ENCODE data around the gene FKBP3. TPM values are rescaled to one million over a fixed set of nuclear protein-coding genes. Genes with fewer than 3 reads are reported as not detected.

The FKBP3 gene
- total RNA-seq, 1 donor from 2014 or later = 74.3 TPM

DNA sequence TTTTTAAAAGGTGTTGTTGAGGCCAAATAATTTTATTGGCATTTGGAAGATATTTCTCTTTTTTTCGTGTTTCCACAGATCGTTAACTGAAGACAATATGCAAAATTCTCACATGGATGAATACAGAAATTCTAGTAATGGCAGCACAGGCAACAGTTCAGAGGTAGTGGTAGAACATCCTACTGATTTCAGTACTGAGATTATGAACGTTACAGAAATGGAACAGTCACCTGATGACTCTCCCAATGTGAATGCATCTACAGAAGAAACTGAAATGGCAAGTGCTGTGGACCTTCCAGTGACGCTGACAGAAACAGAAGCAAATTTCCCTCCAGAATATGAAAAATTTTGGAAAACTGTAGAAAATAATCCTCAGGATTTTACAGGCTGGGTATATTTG is 39.1 kb downstream of the FKBP3 start:
- Mint-ChIP-seq H3K9me3 (peaks cover 6% of the 10 kb centered on the region), H3K4me3 (no peak overlapping the region), H3K4me1 (peaks cover 6% of the 10 kb centered on the region), H3K27ac (no peak overlapping the region), H3K36me3 (peaks cover 38% of the 10 kb centered on the region), H3K27me3 (ENCODE audit: low read depth) (no peaks in the 10 kb centered on the region)
- no peak for DNase-seq (ENCODE audit: low spot score in 2 of 2, unreplicated experiment in 2 of 2)
- TF ChIP-seq, protein P1, sequence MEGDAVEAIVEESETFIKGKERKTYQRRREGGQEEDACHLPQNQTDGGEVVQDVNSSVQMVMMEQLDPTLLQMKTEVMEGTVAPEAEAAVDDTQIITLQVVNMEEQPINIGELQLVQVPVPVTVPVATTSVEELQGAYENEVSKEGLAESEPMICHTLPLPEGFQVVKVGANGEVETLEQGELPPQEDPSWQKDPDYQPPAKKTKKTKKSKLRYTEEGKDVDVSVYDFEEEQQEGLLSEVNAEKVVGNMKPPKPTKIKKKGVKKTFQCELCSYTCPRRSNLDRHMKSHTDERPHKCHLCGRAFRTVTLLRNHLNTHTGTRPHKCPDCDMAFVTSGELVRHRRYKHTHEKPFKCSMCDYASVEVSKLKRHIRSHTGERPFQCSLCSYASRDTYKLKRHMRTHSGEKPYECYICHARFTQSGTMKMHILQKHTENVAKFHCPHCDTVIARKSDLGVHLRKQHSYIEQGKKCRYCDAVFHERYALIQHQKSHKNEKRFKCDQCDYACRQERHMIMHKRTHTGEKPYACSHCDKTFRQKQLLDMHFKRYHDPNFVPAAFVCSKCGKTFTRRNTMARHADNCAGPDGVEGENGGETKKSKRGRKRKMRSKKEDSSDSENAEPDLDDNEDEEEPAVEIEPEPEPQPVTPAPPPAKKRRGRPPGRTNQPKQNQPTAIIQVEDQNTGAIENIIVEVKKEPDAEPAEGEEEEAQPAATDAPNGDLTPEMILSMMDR (IDR thresholded peaks at IDR 0.05; ENCODE audit: unreplicated experiment) = no peak

DNA sequence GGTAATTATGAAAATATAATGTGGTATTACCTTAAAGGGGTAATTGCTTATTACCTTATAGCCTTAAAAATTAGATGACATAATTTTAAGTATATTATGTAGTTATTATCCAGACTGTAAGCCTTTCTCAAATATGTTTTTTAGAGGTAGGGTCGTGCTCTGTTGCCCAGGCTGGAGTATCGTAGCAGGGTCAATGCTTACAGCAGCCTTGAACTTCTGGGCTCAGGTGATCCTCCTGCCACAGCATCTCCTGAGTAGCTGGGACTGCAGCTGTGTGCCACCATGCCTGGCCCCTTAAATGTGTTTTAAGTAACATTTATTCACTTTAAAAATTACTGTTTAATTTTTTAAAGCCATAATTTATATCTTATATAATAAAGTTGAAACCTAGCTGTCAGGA is 40.0 kb downstream of the FKBP3 start:
- peaks cover 6% of the 10 kb centered on the region for H3K9me3 Mint-ChIP-seq
- DNase-seq (ENCODE audit: low spot score in 2 of 2, unreplicated experiment in 2 of 2) = no peak
- peaks cover 10% of the 10 kb centered on the region for H3K4me1 Mint-ChIP-seq
- H3K4me3 Mint-ChIP-seq = no peak overlapping the region
- peaks cover 33% of the 10 kb centered on the region for H3K36me3 Mint-ChIP-seq
- no peak overlapping the region for H3K27ac Mint-ChIP-seq
- H3K27me3 Mint-ChIP-seq (ENCODE audit: low read depth) = no peaks in the 10 kb centered on the region
- TF ChIP-seq, protein P1 (IDR thresholded peaks at IDR 0.05; ENCODE audit: unreplicated experiment) = no peak

DNA sequence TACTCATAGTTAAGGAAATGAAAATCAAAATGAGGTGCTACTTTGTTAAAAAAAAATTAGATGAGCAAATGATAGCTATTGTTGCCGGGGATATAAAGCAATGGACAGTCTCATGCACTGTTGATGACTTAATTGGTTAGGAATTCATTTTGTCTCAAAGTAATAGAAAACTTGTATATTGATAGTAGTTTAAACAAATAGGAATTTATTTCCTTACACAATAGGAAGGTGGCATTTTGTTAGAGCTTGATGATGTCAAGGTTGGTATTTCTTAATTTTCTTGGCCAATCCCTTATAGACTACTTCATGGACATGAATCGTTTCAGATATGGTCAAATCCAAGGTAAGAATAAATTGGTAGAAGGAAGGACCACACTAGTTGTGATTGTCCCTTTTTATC is 42.6 kb downstream of the FKBP3 start:
- Mint-ChIP-seq H3K27ac (no peak overlapping the region), H3K4me1 (peaks cover 18% of the 10 kb centered on the region), H3K27me3 (ENCODE audit: low read depth) (no peaks in the 10 kb centered on the region), H3K4me3 (no peak overlapping the region), H3K36me3 (peaks cover 19% of the 10 kb centered on the region), H3K9me3 (peaks cover 6% of the 10 kb centered on the region)
- DNase-seq (ENCODE audit: low spot score in 2 of 2, unreplicated experiment in 2 of 2) = no peak
- TF ChIP-seq, protein P1 (IDR thresholded peaks at IDR 0.05; ENCODE audit: unreplicated experiment) = no peak

DNA sequence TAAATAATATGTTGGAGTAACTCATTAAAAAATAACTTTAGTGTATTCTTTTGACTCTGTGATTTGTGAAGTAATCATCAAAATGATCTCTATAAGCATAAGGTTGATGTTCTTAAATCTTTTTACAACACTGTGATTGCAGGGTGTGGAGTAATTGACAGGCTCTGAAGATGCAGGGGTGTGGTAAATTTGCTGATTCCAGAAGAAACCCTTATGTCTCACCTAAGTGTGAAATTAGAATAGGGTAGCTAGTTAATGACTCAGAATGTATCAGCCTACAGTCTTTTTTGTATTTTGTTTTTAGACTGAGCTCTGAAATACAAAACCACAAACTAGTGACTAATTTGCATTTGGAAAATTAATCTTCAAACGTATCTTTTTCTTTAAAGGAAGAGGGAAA is 44.5 kb downstream of the FKBP3 start:
- no peak overlapping the region for H3K27ac Mint-ChIP-seq
- no peaks in the 10 kb centered on the region for H3K27me3 Mint-ChIP-seq (ENCODE audit: low read depth)
- no peak for DNase-seq (ENCODE audit: low spot score in 2 of 2, unreplicated experiment in 2 of 2)
- no peak overlapping the region for H3K4me3 Mint-ChIP-seq
- TF ChIP-seq, protein P1 (IDR thresholded peaks at IDR 0.05; ENCODE audit: unreplicated experiment) = no peak
- peaks cover 6% of the 10 kb centered on the region for H3K36me3 Mint-ChIP-seq
- H3K4me1 Mint-ChIP-seq = peaks cover 35% of the 10 kb centered on the region
- peaks cover 2% of the 10 kb centered on the region for H3K9me3 Mint-ChIP-seq

DNA sequence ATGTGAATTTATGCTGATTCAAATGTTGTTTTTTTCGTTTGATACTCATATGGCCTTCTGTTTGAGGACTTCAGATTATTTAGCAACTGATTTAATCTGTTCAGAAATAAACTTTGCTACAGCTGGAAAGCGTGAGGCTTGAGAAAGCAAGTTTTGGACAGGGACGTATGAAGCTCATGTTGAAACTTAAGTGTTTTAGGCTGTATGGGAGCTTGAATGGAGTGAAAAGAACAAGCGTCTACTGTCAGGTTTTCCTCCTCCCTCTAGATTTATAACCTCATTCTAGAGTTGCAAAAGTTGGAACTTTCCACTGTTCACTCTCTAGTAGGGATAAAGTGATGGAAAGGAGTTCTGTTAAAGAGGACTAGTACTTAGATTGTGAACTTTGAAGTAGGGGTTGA is 49.3 kb downstream of the FKBP3 start:
- peak overlapping the region; percentile 99 for H3K27ac Mint-ChIP-seq
- no peaks in the 10 kb centered on the region for H3K27me3 Mint-ChIP-seq (ENCODE audit: low read depth)
- peaks cover 3% of the 10 kb centered on the region for H3K36me3 Mint-ChIP-seq
- TF ChIP-seq, protein P1 (IDR thresholded peaks at IDR 0.05; ENCODE audit: unreplicated experiment) = no peak
- H3K4me3 Mint-ChIP-seq = peak overlapping the region; percentile 96
- no peaks in the 10 kb centered on the region for H3K9me3 Mint-ChIP-seq
- DNase-seq (ENCODE audit: low spot score in 2 of 2, unreplicated experiment in 2 of 2) = no peak
- H3K4me1 Mint-ChIP-seq = peaks cover 34% of the 10 kb centered on the region
